C4-2B (cell line): Measurements from ENCODE around the gene ANKLE1.

Source experiments
- H3K27ac ChIP-seq: fragments of 450-650 bp; 2 replicates; pipeline ENCODE4 v1.5.1; 2017
- CTCF ChIP-seq: fragments of 450-650 bp; conservative IDR thresholded peaks from 2 replicates; pipeline ENCODE4 v1.5.1; 2017; ENCODE audit warnings: mild to moderate bottlenecking
- ZFX ChIP-seq: fragments of 450-650 bp; IDR thresholded peaks from 2 replicates; pipeline ENCODE4 v1.6.1; 2017

ANKLE1 gene

GRCh38 chr19:17306285-17306714 lies 24.6 kb downstream of the ANKLE1 start:
- H3K27ac ChIP-seq, result peak overlapping the region; percentile 92
- TF ChIP-seq CTCF, result no peak
- TF ChIP-seq ZFX, result peak; percentile 57; the same call in 1 of the 2 replicates

GRCh38 chr19:17307876-17308377 lies 26.2 kb downstream of the ANKLE1 start:
- H3K27ac ChIP-seq, result no peak overlapping the region
- TF ChIP-seq CTCF (no peak), ZFX (no peak)

GRCh38 chr19:17309198-17309964 lies 27.7 kb downstream of the ANKLE1 start, which contains the start of gene DDA1:
Gene DDA1 (plus strand): TSS chr19:17309563. CDS start chr19:17309655, 92 bp downstream.
- H3K27ac ChIP-seq, result peak within 1 kb of the TSS; percentile 91
- TF ChIP-seq CTCF (no peak), ZFX (peak; percentile 52; the same call in 1 of the 2 replicates)

- TF ChIP-seq CTCF (no peak), ZFX (no peak)
- peak overlapping the region; percentile 91 for H3K27ac ChIP-seq
Observed at GRCh38 chr19:17309965-17310461, 28.3 kb downstream of the ANKLE1 start.

- TF ChIP-seq CTCF, result no peak
- TF ChIP-seq ZFX, result no peak
- no peak overlapping the region for H3K27ac ChIP-seq
Observed at GRCh38 chr19:17311455-17312188, 29.9 kb downstream of the ANKLE1 start.

- no peak overlapping the region for H3K27ac ChIP-seq
- TF ChIP-seq ZFX (no peak), CTCF (no peak)
Observed at GRCh38 chr19:17312189-17313113, 30.8 kb downstream of the ANKLE1 start.
